Activated naive CD4-positive, alpha-beta T cell treated with Interleukin-2 at 50 U/mL for 16 hours (primary cell): Measurements from ENCODE around the gene KSR2.

Experiments
- DNase-seq: peaks from one replicate; pipeline ENCODE4 v3.0.0-alpha.2; 2020

KSR2 gene

DNA sequence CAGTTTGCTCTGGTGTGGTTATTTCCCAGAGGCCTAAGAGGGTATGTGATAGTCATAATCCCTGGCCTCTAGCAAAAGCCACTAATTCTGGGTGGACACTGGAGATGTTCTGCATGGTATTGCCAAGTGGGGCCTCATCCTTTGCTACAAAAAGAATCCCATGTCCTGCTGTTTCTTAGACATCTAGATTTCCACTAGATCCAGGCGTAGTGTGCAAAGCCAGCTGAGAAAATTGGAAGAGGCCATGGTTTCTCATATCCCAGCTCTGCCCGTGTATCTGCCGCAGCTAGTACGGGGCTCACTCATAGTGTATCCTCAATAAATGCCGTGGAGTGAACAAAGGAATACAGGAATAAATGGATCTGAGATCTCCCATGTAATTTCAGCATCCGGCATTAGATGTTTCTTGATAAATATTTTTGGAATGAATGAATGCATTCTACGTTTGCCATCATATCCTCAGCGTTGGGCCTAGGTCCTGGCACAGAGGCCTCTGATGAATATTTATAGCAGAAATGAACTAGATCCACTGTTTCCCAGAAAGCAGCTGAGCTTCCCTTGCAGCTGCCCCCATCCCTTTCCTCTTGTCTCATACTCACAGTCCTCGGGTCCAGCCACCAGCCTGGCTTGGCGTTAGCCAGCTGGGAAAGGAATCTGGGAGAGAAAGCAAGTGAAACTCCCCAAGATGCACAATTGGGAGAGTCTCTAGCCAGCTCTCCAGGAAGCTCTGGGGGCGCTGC is 531.1 kb downstream of the KSR2 start:
- DNase-seq, result no peak

DNA sequence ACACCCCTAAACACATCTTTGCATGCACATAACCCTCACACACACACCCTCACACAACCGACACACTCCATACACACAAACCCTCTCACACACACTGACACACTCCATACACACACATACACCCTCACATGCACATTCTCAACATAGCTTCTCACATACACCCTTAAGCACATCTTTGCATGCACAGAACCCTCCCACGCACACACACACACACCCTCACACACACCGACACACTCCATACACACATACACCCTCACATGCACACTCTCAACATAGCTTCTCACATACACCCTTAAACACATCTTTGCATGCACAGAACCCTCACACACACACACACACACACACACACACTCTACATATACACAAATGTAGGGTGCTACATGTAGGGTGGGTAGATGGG is 534.9 kb downstream of the KSR2 start:
- DNase-seq, result no peak

DNA sequence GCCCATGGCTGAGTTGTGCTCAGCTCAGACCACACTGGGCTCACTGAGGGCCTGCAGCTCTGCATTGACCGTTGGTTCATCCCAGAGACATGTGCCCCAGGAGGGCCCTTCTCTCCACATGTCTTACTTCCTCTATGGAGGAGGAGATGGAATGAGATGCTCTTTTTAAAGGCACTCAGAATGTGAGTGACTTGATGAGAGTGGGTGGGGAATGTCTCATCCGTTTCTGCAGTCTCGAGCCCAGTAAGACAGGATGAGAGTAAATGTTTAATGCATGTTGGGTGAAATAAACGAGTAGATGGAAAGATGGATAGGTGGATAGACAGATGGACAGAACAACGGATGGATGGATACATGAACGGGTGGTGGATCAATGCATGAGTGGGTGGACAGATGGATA is 538.5 kb downstream of the KSR2 start:
- no peak for DNase-seq

DNA sequence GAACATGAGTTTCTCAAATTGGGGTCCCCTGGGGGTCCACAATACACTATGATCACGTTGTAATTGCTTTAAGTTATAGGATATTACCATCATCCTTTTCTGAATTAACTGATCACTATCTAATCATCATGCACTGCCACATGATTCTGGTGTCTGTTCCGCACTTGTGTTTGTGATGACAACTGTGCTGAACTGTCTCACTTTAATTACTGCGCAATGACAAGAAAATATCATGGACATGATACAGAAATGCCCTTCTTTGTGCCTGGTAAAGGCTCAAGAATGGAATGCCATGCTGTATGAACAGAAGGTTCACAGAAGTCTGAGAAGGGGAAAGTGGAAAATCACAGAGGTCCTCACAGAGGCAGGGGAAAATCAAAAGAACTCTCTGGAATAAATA is 541.6 kb downstream of the KSR2 start:
- DNase-seq, result no peak

DNA sequence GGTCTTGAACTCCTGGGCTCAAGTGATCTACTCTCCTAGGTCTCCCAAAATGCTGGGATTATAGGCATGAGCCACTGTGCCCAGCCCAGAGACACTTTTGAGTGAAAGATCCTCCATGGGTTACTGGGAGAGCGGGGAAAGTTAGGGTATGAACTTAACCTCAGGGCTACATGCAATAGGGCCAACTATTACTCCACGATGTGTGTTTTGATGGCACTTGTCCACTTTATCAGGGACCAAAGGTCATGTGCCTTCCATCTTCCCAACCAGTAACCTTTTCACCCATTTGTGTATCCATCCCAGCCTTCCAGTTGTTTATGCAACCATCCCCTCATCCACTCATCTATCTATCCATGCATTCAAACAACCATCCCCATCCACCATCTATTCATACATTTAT is 546.8 kb downstream of the KSR2 start:
- DNase-seq, result no peak

DNA sequence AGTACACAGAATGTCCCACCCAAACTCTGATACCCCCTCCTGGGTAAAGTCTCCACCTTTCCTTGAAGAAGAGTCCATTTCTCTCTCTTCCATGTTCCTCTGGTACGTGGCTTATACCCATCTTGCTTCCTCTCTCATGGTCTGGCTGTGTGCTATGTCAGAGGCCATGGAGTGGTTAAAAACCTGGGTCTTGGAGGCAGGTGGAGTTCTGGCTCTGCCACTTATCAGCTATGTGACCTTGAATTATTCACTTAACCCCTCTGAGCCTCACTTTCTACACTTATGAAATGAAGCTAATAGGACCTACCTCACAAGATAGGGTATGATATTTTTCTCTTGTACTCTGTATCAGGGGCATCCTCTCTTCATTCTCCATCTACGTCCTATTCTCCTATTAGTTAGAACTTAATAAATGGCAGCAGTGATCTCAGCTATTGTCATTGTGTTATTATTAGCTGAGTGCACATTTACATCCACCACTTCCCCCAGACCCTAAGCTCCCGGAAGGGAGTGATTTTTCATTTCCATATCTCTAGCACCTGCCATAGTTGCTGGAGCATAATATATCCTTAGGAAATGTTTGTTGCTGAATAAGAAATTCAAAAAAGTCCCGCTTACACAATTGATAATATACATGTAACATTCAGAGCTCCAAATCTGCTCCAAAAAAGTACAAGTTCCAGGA is 547.6 kb downstream of the KSR2 start:
- no peak for DNase-seq

DNA sequence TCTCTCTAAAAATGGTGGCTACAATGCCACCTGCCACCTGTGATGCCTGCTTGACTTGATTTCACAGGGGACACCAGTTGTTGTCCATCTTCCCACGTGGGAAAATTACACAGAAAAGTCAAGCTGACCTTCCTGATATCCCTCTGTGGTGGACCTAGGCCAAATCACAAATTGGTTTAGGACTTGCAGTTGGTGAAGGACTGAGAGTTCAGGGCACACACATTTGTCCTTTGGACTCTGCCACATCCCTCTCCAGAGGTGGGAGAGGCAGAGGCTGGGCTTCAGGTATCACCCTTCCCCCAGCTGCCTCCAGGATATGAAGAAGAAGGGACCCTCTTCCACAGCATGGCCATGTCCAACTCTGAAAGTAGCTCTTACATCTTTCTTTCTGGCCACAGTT is 551.8 kb downstream of the KSR2 start:
- no peak for DNase-seq

DNA sequence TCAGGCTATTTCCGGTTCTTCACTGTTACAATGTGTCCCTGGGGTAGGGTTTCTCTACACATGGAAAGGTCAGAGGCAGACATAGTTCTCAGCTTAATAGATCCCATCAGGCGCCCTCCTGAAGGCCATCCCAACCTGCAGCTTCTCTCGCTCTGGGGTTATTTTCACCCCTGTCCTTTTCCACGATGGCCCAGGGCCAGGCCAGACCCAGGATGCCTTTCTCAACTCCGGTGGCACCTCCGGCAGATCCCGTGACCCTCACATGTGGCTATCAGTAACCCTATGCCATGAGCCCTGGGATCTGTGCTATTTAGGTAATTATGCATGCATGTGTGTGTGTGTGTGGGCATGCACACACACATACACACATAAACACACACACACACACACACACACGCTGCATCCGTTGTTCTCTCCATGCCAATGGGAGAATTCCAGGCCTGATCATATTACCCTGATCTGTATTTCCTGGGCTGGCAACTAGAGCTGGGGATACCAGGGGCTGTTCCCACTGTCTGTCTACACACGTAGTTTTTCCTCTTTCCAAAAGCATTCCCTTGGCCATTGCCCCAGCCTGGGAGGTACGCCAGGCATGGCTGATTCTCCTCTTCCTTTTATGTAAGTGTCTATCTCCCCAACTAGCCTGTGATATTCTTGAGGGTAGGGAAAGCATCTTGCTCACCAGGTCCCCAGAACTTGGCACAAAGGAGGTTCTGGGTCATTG is 556.2 kb downstream of the KSR2 start:
- no peak for DNase-seq

DNA sequence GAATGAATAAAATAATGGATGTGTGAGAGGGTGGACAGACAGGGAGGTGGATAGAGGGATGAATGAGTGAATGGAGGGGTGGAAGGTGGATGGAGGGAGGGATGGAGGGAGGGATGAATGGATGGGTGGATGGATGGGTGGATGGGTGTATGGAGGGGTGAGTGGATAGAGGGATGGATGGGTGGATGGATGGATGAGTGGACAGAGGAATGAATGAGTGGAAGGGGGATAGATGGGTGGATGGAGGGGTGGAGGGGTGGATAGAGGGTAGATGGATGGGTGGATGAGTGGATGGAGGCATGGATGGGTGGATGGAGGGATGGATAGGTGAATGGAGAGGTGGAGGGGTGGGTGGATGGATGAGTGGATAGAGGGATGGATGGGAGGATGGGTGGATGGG is 559.5 kb downstream of the KSR2 start:
- DNase-seq, result no peak

DNA sequence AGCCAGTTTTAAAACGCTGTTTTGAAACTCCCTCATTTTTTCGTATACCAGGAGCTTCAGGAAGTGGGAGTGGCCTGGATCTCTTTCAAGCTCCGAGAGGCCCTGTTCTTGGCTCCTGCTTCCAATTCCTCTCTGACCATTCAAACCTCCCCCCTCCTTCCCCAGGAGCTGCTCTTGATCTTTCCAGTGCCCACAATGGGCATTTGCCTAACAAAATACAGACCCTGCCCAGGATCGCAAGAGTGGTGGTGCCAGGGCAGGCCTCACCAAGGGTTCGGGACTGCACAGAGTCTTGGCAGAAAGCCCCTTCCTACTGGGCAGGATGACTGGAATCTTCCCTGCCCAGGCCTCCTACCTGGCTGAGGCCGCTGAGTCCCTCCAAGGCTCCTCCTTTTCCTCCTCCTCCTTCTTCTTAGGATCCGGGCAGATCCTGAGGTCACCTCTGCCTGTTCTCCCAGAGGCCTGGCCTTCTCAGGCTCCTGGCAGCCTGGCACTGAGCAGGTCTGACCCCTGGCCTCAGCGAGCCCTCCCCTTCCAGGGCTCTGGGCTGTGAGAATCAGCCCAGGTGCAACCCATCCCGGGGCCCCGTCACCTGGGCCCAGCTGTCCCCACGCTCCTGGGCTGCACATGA is 560.5 kb downstream of the KSR2 start:
- no peak for DNase-seq

DNA sequence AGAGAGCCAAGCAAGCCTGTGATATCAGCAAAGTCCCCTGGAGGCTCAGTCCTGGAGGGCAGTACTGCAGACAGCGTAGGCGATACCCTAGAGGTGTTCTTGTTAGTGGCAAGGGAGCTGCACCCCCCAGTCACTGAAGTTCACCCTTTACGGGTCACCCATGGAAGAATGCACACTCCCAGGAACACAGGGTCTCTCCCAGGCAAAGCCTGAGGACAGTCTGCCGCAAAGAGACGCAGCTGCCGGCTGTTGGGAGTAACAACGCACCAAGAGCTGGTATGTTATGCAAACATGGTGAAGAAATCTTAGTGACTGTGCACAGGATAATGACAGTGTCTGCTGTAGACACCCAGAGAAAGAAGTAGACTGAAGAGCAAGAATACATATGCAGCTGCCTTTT is 563.9 kb downstream of the KSR2 start:
- no peak for DNase-seq

DNA sequence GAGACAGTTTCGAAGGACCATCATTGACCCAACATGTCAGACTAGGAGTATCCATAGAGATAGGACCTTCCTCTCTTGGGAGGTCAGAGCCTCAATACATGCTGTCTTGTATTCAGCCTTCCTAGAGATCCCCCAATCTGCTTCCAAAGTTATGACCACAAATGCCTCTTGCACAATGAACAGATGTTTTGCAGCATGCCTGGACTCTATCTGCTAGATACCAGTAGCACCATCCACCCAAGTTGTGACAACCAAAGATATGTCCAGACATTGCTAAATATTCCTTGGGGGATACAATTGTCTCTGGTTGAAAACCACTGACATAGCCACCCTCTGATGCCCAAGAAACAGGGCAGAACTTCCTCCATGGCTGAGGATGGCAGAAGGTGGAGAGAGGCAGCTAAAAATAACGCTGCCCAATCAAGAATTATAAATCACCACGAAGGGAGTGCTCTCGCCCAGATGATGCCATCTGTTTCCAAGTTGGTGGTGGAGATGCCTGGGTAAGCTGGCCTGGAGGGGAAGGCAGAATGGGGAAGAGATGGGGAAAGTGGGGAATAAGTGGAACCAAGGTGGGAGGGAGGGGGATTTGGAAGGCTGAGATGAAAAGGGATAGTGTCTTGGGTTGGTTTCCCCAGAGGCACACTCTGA is 564.5 kb downstream of the KSR2 start:
- no peak for DNase-seq

DNA sequence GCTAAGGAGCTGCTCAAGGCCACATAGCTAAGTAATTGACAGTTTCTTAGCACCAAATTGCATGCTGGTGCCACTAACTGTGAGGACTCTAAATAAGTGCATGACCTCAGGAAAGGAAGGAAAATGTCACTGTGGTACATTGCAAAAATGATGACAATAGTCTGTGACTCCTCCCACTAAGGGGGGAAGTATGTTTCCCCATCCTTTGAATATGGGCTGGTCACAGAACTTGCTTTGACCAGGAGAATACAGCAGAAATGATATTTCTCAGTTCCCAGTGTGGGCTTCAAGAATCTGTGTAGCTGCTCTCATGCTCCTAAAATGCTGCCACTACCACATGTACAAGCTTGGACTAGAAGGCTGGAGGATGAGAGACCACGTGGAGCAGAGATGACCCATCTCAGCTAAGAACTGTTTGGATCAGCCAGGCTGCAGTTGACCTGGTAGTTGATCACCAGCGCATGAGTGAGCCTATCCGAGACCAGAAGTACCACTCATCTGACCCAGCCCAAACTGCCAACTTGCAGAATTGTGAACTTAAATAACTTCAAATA is 565.1 kb downstream of the KSR2 start:
- DNase-seq, result no peak
